GM12891 (cell line): ENCODE measurements around the gene MCOLN3.

ENCODE experiments used
- PAX5 ChIP-seq: IDR thresholded peaks from 2 replicates; pipeline ENCODE4 v1.6.1; 2011; ENCODE audit warnings: low read length, moderate library complexity, mild to moderate bottlenecking; ENCODE audit not compliant: insufficient read depth, severe bottlenecking
- POLR2A ChIP-seq: IDR thresholded peaks from 2 replicates; pipeline ENCODE4 v1.6.1; 2011; ENCODE audit warnings: low read depth, low read length, control low read depth
- POLR2AphosphoS5 ChIP-seq: IDR thresholded peaks from 2 replicates; pipeline ENCODE4 v1.6.1; 2011; ENCODE audit warnings: low read depth, low read length, control low read depth
- SPI1 ChIP-seq: IDR thresholded peaks from 2 replicates; pipeline ENCODE4 v1.6.1; 2011; ENCODE audit warnings: low read depth, low read length, control low read depth

DNA sequence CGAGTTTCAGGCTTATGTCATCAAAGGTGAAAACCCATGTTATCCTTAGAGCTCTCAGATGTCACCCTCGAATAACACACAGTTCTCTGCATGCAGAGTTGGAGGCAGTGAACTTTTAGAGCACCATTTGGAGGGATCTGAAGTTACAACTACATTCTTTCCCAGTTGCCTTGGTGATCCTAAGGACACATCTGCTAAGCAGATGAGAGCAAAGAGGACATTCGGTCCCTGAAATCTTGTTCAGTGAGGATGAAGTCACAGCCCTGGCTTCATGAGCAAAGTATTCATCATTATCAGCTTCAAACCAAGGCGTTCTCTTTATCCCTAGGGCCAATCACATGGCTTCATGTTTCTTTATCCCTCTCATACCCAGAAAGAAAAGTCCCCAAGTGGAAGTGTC, 28.3 kb downstream of the MCOLN3 start:
- TF ChIP-seq POLR2A (no peak), POLR2AphosphoS5 (no peak), SPI1 (no peak), PAX5 (no peak)
